Activated T-cell treated with anti-CD3 and anti-CD28 coated beads, Interleukin-2, amount 50 U/mL, for 24 hours (primary cell): ENCODE measurements around the gene KAT8.
"Not testable (repeated sequence)": the region's sequence is repeated elsewhere in the genome, so short reads cannot be mapped to it uniquely, and the experiment has no call there.

Experiments
- DNase-seq: peaks from one replicate; pipeline ENCODE4 v3.0.0-alpha.2; 2020
- H3K27ac Mint-ChIP-seq: 2 replicates; pipeline ENCODE4 v1.8.0; 2020; ENCODE audit warnings: mild to moderate bottlenecking, mixed read lengths
- H3K27me3 Mint-ChIP-seq: 2 replicates; pipeline ENCODE4 v1.8.0; 2020; ENCODE audit warnings: mixed read lengths
- H3K36me3 Mint-ChIP-seq: 2 replicates; pipeline ENCODE4 v1.8.0; 2020; ENCODE audit warnings: low read depth, mixed read lengths
- H3K4me1 Mint-ChIP-seq: 2 replicates; pipeline ENCODE4 v1.8.0; 2020; ENCODE audit warnings: low read depth, mixed read lengths
- H3K4me3 Mint-ChIP-seq: 2 replicates; pipeline ENCODE4 v1.8.0; 2020; ENCODE audit warnings: mild to moderate bottlenecking, moderate library complexity, mixed read lengths
- H3K9me3 Mint-ChIP-seq: 2 replicates; pipeline ENCODE4 v1.8.0; 2020; ENCODE audit warnings: mixed read lengths

KAT8 gene

GRCh38 chr16:31089199-31089598 is 28.3 kb upstream of the KAT8 start:
- H3K36me3 Mint-ChIP-seq = peaks cover 69% of the 10 kb centered on the region
- H3K4me3 Mint-ChIP-seq = no peak overlapping the region
- no peaks in the 10 kb centered on the region for H3K9me3 Mint-ChIP-seq
- peaks cover 20% of the 10 kb centered on the region for H3K4me1 Mint-ChIP-seq
- no peak overlapping the region for H3K27ac Mint-ChIP-seq
- H3K27me3 Mint-ChIP-seq = no peaks in the 10 kb centered on the region
- no peak for DNase-seq

DNA sequence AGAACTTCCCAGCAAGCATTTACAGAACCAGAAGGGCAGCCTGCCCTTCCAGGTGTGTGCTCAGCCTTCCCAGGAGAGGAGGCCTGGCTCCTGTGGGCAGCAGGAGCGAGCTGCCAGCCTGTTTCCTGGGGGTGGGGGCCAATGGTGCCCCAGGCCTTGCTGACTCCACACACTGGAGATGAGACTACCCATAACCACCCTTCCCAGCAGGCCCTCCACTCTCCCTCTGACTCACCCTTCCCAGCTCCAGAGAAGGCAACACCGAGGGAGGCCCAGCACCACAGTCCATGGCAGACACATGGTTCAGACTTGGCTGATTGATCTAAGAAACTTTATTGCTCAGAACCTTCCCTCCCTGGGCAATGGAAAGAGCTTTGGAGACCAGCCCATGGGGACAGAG is 26.9 kb upstream of the KAT8 start:
- peaks cover 26% of the 10 kb centered on the region for H3K4me1 Mint-ChIP-seq
- H3K36me3 Mint-ChIP-seq = peaks cover 66% of the 10 kb centered on the region
- H3K27ac Mint-ChIP-seq = peak overlapping the region; percentile 23
- no peak for DNase-seq
- no peak overlapping the region for H3K4me3 Mint-ChIP-seq
- no peaks in the 10 kb centered on the region for H3K27me3 Mint-ChIP-seq
- no peaks in the 10 kb centered on the region for H3K9me3 Mint-ChIP-seq

DNA sequence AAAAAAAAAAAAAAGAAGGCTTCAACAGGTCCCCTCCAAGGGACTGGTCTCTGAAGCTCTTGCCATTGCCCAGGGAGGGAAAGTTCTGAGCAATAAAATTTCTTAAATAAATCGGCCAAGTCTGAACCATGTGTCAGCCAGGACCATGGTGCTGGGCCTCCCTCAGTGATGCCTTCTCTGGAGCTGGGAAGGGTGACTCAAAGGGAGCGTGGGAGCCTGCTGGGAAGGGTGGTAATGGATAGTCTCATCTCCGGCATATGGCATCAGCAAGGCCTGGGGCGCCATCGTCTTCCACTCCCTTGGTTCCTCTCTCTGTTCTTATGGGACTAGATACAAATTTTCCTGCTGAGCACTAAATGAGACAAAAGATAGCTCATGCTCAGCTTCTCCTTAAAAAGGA is 25.1 kb upstream of the KAT8 start:
- Mint-ChIP-seq H3K27me3 (no peaks in the 10 kb centered on the region), H3K9me3 (no peaks in the 10 kb centered on the region), H3K4me3 (peak overlapping the region; percentile 98), H3K27ac (peak overlapping the region; percentile 22), H3K4me1 (peaks cover 32% of the 10 kb centered on the region), H3K36me3 (peaks cover 54% of the 10 kb centered on the region)
- no peak for DNase-seq

DNA sequence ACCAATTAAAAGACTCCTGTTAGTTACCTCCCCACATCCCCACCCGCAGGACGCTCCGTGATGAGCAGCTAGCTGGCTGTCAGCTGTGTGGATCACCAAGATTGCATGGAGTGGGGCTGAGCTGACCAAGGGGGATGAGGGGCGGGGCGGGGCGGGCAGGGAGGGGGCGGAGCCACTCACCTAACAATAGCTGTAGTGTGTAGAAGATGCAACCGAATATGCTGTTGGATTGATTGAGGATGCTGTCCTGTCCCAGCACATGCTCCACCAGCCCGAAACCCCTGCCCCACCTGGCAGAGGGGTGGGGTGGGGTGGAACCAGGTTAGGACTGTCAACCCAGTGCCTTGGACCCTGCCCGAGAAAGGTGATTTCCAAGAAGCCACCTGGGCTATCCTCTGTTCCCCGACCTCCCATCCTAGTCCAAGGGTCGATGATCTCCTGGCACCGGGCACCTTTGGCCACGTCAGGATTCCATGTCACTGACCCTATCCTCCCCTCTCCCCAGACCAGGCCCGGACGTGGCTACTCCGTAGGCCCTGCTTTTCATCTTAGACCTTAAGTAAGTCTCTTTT is 24.2 kb upstream of the KAT8 start:
- H3K9me3 Mint-ChIP-seq = no peaks in the 10 kb centered on the region
- H3K36me3 Mint-ChIP-seq = peaks cover 48% of the 10 kb centered on the region
- peak overlapping the region; percentile 22 for H3K27ac Mint-ChIP-seq
- no peaks in the 10 kb centered on the region for H3K27me3 Mint-ChIP-seq
- H3K4me3 Mint-ChIP-seq = peak overlapping the region; percentile 98
- DNase-seq = no peak
- peaks cover 32% of the 10 kb centered on the region for H3K4me1 Mint-ChIP-seq

- Mint-ChIP-seq H3K27ac (peak overlapping the region; percentile 82), H3K9me3 (no peaks in the 10 kb centered on the region), H3K4me1 (peaks cover 32% of the 10 kb centered on the region), H3K4me3 (peak overlapping the region; percentile 98), H3K27me3 (no peaks in the 10 kb centered on the region), H3K36me3 (peaks cover 42% of the 10 kb centered on the region)
- peak; percentile 43 for DNase-seq
These were observed 23.4 kb upstream of the KAT8 start for GRCh38 chr16:31094088-31094423.

GRCh38 chr16:31094424-31095120 is 22.9 kb upstream of the KAT8 start, which contains the start of gene VKORC1:
Gene VKORC1, minus strand, starts transcription at chr16:31094797. Its CDS starts 68 bp downstream, at chr16:31094729.
- Mint-ChIP-seq H3K4me1 (peaks cover 32% of the 10 kb centered on the region), H3K9me3 (no peaks in the 10 kb centered on the region), H3K27ac (peak within 1 kb of the TSS; percentile 82), H3K36me3 (peaks cover 37% of the 10 kb centered on the region), H3K4me3 (peak within 1 kb of the TSS; percentile 98), H3K27me3 (no peaks in the 10 kb centered on the region)
- peak; percentile 92 for DNase-seq

- H3K27me3 Mint-ChIP-seq = no peaks in the 10 kb centered on the region
- no peak for DNase-seq
- peaks cover 9% of the 10 kb centered on the region for H3K4me1 Mint-ChIP-seq
- no peak overlapping the region for H3K27ac Mint-ChIP-seq
- no peak overlapping the region for H3K4me3 Mint-ChIP-seq
- no peaks in the 10 kb centered on the region for H3K9me3 Mint-ChIP-seq
- no peaks in the 10 kb centered on the region for H3K36me3 Mint-ChIP-seq
These were observed 17.4 kb upstream of the KAT8 start for GRCh38 chr16:31099860-31100638.

DNA sequence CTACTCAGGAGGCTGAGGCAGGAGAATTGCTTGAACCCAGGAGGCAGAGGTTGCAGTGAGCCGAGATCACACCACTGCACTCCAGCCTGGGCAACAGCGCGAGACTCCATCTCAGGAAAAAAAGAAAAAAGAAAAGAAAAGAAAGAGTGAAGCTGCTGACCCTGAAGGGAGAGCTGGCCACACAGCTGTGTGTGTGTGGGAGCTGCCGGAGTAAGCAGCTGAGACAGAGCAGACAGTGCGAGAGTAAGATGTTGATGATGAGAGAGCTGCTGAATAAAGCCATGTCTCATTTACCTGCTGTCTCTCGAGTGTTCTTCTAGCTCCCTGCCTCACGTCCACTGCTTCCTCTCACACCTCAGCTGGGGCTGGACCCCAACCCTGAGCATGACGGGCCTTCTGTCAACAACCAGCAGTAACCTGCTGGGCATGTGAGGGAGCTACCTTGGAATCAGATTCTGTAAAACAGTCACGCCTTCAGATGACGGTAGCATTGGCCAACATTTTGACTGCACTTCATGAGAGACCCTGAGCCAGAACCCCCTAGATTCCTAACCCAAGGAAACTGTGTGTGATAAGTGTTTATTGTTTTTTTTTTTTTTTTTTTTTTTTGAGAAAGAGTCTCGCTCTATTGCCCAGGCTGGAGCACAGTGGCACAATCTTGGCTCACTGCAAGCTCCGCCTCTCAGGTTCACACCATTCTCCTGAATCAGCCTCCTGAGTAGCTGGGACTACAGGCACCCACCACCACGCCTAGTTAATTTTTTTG is 16.4 kb upstream of the KAT8 start:
- H3K4me1 Mint-ChIP-seq, H3K9me3 Mint-ChIP-seq, DNase-seq, H3K4me3 Mint-ChIP-seq, H3K27ac Mint-ChIP-seq, H3K27me3 Mint-ChIP-seq, H3K36me3 Mint-ChIP-seq: not testable (repeated sequence)

GRCh38 chr16:31105677-31106213 is 11.7 kb upstream of the KAT8 start:
- Mint-ChIP-seq H3K4me1 (peaks cover 33% of the 10 kb centered on the region), H3K36me3 (peaks cover 14% of the 10 kb centered on the region), H3K9me3 (no peaks in the 10 kb centered on the region), H3K27ac (peak overlapping the region; percentile 80), H3K4me3 (peak overlapping the region; percentile 47), H3K27me3 (no peaks in the 10 kb centered on the region)
- DNase-seq = peak; percentile 91

GRCh38 chr16:31106509-31107464 is 10.7 kb upstream of the KAT8 start:
- Mint-ChIP-seq H3K4me1 (peaks cover 33% of the 10 kb centered on the region), H3K27me3 (no peaks in the 10 kb centered on the region), H3K9me3 (no peaks in the 10 kb centered on the region), H3K4me3 (peak overlapping the region; percentile 76), H3K36me3 (peaks cover 24% of the 10 kb centered on the region), H3K27ac (peak overlapping the region; percentile 90)
- no peak for DNase-seq

DNA sequence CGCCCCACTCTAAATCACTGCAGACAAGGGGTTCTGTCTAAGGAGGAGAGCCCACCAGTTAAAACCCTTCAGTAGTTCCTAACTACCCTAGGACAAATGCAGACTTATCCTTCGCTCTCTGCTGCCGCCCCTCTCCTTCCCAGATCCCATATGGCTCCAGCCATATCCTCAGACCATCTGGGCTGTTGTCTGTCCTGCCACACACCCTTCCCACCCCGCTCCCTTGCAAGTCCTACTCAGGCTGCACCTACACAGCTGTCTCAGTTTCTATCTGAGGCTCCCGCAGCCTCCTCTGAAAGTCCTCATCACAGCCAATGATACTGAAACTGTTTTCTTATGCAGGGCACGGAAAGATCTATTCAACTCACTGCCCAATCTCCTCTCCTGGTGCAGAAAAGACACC is 10.0 kb upstream of the KAT8 start:
- Mint-ChIP-seq H3K4me3 (peak overlapping the region; percentile 76), H3K27ac (peak overlapping the region; percentile 90), H3K27me3 (no peaks in the 10 kb centered on the region), H3K36me3 (peaks cover 31% of the 10 kb centered on the region), H3K4me1 (peaks cover 33% of the 10 kb centered on the region), H3K9me3 (no peaks in the 10 kb centered on the region)
- peak; percentile 43 for DNase-seq

GRCh38 chr16:31108035-31108793 is 9.2 kb upstream of the KAT8 start, which contains the start of gene BCKDK:
Gene BCKDK, plus strand, starts transcription at chr16:31108386. Its CDS starts 838 bp downstream, at chr16:31109224.
- Mint-ChIP-seq H3K36me3 (peaks cover 38% of the 10 kb centered on the region), H3K27me3 (no peaks in the 10 kb centered on the region), H3K4me3 (peak within 1 kb of the TSS; percentile 76), H3K4me1 (peaks cover 33% of the 10 kb centered on the region), H3K9me3 (no peaks in the 10 kb centered on the region), H3K27ac (peak within 1 kb of the TSS; percentile 90)
- peak; percentile 86 for DNase-seq
